Osteocyte (in vitro differentiated cells): ENCODE data around the gene ARHGDIB. TPM values are rescaled to one million over a fixed set of nuclear protein-coding genes. Genes with fewer than 3 reads are reported as not detected.

Experiments used
- DNase-seq: peaks from one replicate; pipeline ENCODE4 v3.0.0; 2021; ENCODE audit warnings: mixed read lengths; ENCODE audit not compliant: unreplicated experiment; ENCODE audit errors: extremely low spot score
- H3K27ac Mint-ChIP-seq: one replicate; pipeline ENCODE4 v1.8.0; 2021; ENCODE audit warnings: mild to moderate bottlenecking, mixed read lengths; ENCODE audit not compliant: unreplicated experiment
- H3K27me3 Mint-ChIP-seq: one replicate; pipeline ENCODE4 v1.8.0; 2021; ENCODE audit warnings: mixed read lengths; ENCODE audit not compliant: unreplicated experiment
- H3K36me3 Mint-ChIP-seq: one replicate; pipeline ENCODE4 v1.8.0; 2021; ENCODE audit warnings: mixed read lengths; ENCODE audit not compliant: unreplicated experiment
- H3K4me1 Mint-ChIP-seq: one replicate; pipeline ENCODE4 v1.8.0; 2021; ENCODE audit warnings: mixed read lengths; ENCODE audit not compliant: unreplicated experiment
- H3K4me3 Mint-ChIP-seq: one replicate; pipeline ENCODE4 v1.8.0; 2021; ENCODE audit warnings: mild to moderate bottlenecking, moderate library complexity, mixed read lengths; ENCODE audit not compliant: unreplicated experiment
- H3K9me3 Mint-ChIP-seq: one replicate; pipeline ENCODE4 v1.8.0; 2021; ENCODE audit warnings: mixed read lengths; ENCODE audit not compliant: unreplicated experiment
- total RNA-seq: library from RNA; stranded (reverse); gene quantifications from 2 replicates; pipeline ENCODE4 v1.2.1, GENCODE V29; 2021
- TF ChIP-seq, protein P1 (sequence below): fragments of 200-600 bp; sonication (generic); IDR thresholded peaks from 2 replicates; pipeline ENCODE4 v1.5.0; 2021; ENCODE audit warnings: antibody characterized with exemption, mild to moderate bottlenecking, moderate library complexity

Gene ARHGDIB
- total RNA-seq, 1 donor from 2014 or later: 14.4 TPM

DNA sequence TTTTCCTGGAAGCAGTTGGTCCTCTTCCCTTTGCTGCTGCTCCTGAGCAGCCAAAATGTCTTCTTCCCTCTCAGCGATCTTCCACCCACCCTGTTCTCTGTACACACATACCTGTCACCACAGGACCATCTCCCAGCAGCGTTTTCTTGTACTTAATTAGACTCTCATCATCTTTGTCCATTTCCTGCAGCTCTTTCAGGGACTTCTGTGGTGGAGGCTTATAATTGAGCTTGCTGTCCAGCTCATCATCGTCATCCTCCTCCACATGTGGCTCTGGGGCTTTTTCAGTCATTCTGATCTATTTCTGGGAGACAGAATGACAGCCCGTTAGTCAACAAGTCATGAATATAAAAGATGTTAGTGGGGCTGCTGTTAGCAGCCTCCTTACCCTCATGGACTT, 11.0 kb downstream of the ARHGDIB start:
- no peaks in the 10 kb centered on the region for H3K27me3 Mint-ChIP-seq
- no peak overlapping the region for H3K4me3 Mint-ChIP-seq
- TF ChIP-seq, protein P1, sequence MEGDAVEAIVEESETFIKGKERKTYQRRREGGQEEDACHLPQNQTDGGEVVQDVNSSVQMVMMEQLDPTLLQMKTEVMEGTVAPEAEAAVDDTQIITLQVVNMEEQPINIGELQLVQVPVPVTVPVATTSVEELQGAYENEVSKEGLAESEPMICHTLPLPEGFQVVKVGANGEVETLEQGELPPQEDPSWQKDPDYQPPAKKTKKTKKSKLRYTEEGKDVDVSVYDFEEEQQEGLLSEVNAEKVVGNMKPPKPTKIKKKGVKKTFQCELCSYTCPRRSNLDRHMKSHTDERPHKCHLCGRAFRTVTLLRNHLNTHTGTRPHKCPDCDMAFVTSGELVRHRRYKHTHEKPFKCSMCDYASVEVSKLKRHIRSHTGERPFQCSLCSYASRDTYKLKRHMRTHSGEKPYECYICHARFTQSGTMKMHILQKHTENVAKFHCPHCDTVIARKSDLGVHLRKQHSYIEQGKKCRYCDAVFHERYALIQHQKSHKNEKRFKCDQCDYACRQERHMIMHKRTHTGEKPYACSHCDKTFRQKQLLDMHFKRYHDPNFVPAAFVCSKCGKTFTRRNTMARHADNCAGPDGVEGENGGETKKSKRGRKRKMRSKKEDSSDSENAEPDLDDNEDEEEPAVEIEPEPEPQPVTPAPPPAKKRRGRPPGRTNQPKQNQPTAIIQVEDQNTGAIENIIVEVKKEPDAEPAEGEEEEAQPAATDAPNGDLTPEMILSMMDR: no peak
- no peaks in the 10 kb centered on the region for H3K9me3 Mint-ChIP-seq
- peak overlapping the region; percentile 96 for H3K27ac Mint-ChIP-seq
- H3K4me1 Mint-ChIP-seq: peaks cover 64% of the 10 kb centered on the region
- H3K36me3 Mint-ChIP-seq: peaks cover 3% of the 10 kb centered on the region
- no peak for DNase-seq

DNA sequence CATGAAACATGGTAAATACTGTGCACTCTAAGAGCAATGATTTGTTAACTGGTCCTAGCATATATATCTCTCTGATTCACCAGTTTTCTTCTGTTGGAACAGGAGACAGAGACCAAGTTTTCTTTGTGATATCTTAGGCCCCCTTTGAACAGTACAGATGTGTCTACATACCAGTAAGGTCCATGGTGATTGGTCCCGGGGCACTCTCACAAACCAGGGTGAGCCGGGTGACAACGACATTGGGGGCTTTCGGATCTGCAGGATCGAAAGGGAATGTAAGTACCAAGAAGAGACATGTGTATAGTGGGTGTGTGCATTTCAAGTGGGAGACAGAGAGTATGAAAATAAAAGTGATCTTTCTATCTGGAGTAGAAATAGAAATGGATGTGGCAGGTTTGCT, 11.8 kb downstream of the ARHGDIB start:
- Mint-ChIP-seq H3K9me3 (no peaks in the 10 kb centered on the region), H3K36me3 (peaks cover 3% of the 10 kb centered on the region), H3K4me1 (peaks cover 64% of the 10 kb centered on the region), H3K27ac (peak overlapping the region; percentile 96), H3K27me3 (no peaks in the 10 kb centered on the region), H3K4me3 (no peak overlapping the region)
- TF ChIP-seq, protein P1: no peak
- DNase-seq: no peak

DNA sequence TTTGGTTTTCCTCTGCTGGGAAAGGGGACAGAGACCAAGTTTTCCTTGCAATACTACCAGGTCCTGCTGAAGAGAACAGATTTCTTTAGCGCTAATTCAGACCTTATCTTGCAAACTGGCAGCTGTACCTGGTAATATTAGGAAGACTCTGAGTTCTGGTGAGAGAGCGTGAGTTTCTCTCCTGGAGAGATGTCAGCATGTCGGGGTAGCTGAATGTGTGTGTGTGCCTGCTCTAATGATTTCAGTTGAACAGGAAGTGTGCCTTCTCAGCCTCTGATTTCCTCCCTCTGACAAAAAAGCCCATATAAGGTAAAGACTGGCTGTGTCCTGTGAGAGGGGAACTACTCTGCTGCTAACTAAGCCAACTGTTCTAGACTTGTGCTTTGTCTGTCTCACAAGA, 12.7 kb downstream of the ARHGDIB start:
- Mint-ChIP-seq H3K9me3 (no peaks in the 10 kb centered on the region), H3K36me3 (peaks cover 3% of the 10 kb centered on the region), H3K27ac (peak overlapping the region; percentile 96), H3K4me1 (peaks cover 64% of the 10 kb centered on the region), H3K4me3 (peak overlapping the region; percentile 27), H3K27me3 (no peaks in the 10 kb centered on the region)
- TF ChIP-seq, protein P1: no peak
- DNase-seq: no peak

DNA sequence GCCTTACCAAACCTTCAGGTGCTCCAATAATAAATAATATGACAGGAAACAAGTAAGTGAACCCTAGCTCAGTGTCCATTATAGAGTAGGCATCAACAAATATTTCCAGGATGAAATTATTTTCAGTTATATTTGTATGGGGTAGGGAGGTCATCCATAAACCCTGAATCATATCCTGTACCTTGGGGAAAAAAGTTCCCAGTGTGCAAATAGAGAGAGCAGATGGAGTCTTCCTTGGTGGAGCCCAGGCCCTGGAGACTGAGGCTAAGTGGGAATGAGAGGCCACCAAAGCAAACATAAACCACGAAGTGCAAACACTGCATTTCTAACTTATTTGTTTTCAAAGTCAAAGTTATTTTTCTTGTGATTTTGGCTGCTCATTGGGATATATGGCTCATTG, 14.5 kb downstream of the ARHGDIB start:
- H3K4me1 Mint-ChIP-seq: peaks cover 51% of the 10 kb centered on the region
- TF ChIP-seq, protein P1: no peak

DNA sequence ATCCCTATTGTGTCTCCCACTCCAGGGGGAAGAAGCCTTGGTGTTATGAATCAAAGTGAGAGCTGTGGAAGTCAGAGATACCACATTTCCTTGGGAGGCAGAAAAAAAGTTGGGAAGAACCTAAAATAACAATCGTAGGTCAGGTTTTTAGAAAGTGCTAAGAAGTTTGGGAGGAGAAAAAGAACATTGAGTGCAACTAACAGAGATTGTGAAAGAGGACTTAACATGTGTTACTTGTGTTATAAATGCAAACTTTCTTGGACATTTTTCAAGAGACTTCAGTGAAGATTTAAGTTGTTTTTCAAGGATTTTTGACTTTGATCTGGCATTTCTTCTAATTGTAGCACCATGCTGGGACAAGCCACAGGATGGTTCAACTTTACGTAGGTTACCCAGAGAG, 15.2 kb downstream of the ARHGDIB start:
- TF ChIP-seq, protein P1: no peak
- peaks cover 46% of the 10 kb centered on the region for H3K4me1 Mint-ChIP-seq
- H3K27me3 Mint-ChIP-seq: no peaks in the 10 kb centered on the region
- H3K36me3 Mint-ChIP-seq: peaks cover 14% of the 10 kb centered on the region
- no peak for DNase-seq
- H3K9me3 Mint-ChIP-seq: no peaks in the 10 kb centered on the region
- peak overlapping the region; percentile 96 for H3K27ac Mint-ChIP-seq
- H3K4me3 Mint-ChIP-seq: no peak overlapping the region

More for the DNA sequence above, 14.5 kb downstream of the ARHGDIB start:
- H3K27ac Mint-ChIP-seq: peak overlapping the region; percentile 96
- H3K4me3 Mint-ChIP-seq: no peak overlapping the region
- H3K9me3 Mint-ChIP-seq: no peaks in the 10 kb centered on the region
- DNase-seq: no peak
- peaks cover 12% of the 10 kb centered on the region for H3K36me3 Mint-ChIP-seq
- H3K27me3 Mint-ChIP-seq: no peaks in the 10 kb centered on the region
